ENCODE measurements around the gene PDIA6.
"Not testable (repeated sequence)": the region's sequence is repeated elsewhere in the genome, so short reads cannot be mapped to it uniquely, and the experiment has no call there.

PDIA6 gene

DNA sequence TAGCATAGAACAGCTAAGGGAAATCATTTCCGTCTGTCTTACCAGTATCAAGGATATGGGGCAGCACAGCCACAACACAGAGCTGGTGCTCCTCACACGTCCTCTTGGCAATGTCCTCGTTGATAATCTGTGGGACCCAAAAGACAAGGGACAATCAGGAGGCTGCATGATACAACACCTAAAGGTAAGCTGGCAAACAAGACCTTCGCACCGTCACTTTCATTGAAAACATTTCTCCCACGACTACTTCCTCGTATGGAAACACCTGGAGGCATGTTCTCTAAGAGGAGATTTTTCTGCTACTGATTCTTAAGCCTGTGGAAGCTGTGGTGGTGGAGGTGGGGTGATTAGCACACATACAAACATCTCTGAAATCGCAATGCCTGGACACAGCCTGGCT, 23.7 kb downstream of the PDIA6 start:
- no peaks in the 10 kb centered on the region for H3K4me1 Mint-ChIP-seq (ENCODE audit: low read depth)
- H3K27me3 Mint-ChIP-seq (ENCODE audit: low read depth) = no peaks in the 10 kb centered on the region
- H3K9me3 Mint-ChIP-seq = no peaks in the 10 kb centered on the region
- H3K27ac Mint-ChIP-seq = no peak overlapping the region
- peaks cover 83% of the 10 kb centered on the region for H3K36me3 Mint-ChIP-seq (ENCODE audit: low read depth)
- H3K4me3 Mint-ChIP-seq = no peak overlapping the region
- DNase-seq (ENCODE audit: low spot score) = no peak

DNA sequence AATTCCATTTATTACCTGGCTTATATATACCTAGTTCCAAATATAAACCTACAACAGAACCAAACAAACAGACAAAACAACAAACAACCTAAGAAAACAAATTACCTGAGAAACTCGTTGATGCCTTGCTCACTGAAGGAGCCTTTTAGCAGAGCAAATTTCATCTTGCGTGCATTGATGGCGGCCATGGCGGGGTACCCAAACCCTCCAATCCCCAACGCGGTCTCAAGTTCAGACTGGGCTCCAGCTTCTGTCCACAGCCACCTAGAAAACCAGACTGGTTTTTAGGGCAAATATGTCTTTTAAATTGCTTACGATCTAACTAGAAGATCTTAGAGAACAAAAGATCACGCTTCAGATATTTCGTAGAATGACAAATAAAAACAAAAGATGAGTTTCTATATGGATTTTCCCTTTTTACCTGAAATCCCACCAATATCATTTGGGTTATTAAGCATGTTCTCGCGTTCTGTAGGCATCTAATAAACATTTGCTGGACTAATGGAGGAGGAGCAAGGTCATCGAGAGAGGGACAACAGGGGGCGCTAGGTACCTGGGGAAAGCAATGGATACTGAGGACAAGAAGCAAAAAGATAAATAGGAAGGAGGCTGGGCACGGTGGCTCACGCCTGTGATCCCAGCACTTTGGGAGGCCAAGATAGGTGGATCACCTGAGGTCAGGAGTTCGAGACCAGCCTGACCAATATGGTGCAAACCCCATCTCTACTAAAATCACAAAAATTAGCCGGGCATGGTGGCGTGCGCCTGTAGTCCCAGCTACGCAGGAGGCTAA, 25.2 kb downstream of the PDIA6 start:
- H3K27ac Mint-ChIP-seq = no peak overlapping the region
- no peaks in the 10 kb centered on the region for H3K4me1 Mint-ChIP-seq (ENCODE audit: low read depth)
- no peak overlapping the region for H3K4me3 Mint-ChIP-seq
- no peaks in the 10 kb centered on the region for H3K9me3 Mint-ChIP-seq
- H3K36me3 Mint-ChIP-seq (ENCODE audit: low read depth) = peaks cover 82% of the 10 kb centered on the region
- no peak for DNase-seq (ENCODE audit: low spot score)
- no peaks in the 10 kb centered on the region for H3K27me3 Mint-ChIP-seq (ENCODE audit: low read depth)

- DNase-seq (ENCODE audit: low spot score) = no peak
- Mint-ChIP-seq H3K27me3 (ENCODE audit: low read depth) (no peaks in the 10 kb centered on the region), H3K9me3 (no peaks in the 10 kb centered on the region), H3K4me3 (no peak overlapping the region), H3K4me1 (ENCODE audit: low read depth) (no peaks in the 10 kb centered on the region), H3K27ac (peak overlapping the region; percentile 52), H3K36me3 (ENCODE audit: low read depth) (peaks cover 75% of the 10 kb centered on the region)
Observed at GRCh38 chr2:10786240-10786982, 26.2 kb downstream of the PDIA6 start.

DNA sequence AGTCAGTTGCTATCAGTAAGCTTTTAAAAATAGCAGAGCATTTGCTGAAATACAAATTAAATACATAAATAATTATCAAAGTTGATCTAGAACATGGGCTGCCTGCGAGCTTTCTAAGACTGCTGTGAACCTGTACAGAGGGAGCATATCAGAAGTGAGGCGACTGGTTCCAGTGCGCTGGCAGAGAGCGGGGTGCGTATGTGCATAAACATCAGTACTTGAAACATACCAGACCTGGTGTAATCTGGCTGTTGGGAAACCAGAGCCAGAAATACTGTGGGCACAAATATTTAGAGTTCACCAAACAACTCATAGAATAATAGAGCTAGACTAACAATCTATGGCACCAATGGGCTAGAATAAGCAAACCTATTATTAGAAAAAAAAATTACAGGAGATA, 27.3 kb downstream of the PDIA6 start:
- no peaks in the 10 kb centered on the region for H3K9me3 Mint-ChIP-seq
- no peak overlapping the region for H3K27ac Mint-ChIP-seq
- H3K4me1 Mint-ChIP-seq (ENCODE audit: low read depth) = no peaks in the 10 kb centered on the region
- no peak overlapping the region for H3K4me3 Mint-ChIP-seq
- DNase-seq (ENCODE audit: low spot score) = no peak
- peaks cover 69% of the 10 kb centered on the region for H3K36me3 Mint-ChIP-seq (ENCODE audit: low read depth)
- no peaks in the 10 kb centered on the region for H3K27me3 Mint-ChIP-seq (ENCODE audit: low read depth)

DNA sequence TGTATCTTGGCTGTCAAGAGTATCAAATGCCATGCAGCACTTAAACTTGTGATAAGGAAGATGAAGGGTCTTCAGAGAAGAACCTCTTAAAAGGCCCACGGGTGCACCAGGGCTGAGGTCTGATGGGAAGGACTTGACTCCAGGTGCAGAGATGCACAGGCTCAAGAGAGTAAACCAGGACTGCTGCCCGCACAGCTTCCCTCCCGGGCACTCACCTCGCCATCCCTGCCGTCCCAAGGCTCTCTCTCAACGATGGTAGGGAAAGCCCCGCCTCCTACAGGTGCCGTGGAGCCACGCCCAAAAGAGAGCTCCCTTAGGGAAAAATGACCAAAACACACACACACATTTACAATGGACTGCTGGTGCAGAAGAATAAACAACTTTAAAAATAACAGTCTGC, 27.9 kb downstream of the PDIA6 start:
- no peak overlapping the region for H3K27ac Mint-ChIP-seq
- DNase-seq (ENCODE audit: low spot score) = no peak
- no peaks in the 10 kb centered on the region for H3K4me1 Mint-ChIP-seq (ENCODE audit: low read depth)
- H3K4me3 Mint-ChIP-seq = no peak overlapping the region
- peaks cover 72% of the 10 kb centered on the region for H3K36me3 Mint-ChIP-seq (ENCODE audit: low read depth)
- no peaks in the 10 kb centered on the region for H3K27me3 Mint-ChIP-seq (ENCODE audit: low read depth)
- H3K9me3 Mint-ChIP-seq = no peaks in the 10 kb centered on the region

DNA sequence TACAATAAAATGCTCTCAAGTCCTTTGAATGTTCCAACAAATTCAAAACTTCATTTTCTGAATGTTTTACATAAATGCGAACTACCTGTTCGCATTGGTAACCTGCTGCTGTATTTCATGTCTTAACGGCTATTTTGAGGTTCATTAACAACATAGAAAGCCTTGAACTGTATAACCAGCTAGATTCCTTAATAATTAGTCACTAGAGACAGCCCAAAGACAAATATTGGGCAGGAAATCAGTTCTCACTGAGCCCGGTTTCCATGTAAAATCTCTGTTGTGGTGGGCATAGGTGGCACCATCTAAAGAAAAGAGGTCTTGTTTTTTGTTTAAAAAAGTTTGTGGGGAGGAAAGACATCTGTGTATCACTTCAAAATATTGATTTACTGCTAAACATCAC, 29.2 kb downstream of the PDIA6 start:
- no peak overlapping the region for H3K27ac Mint-ChIP-seq
- no peaks in the 10 kb centered on the region for H3K9me3 Mint-ChIP-seq
- no peak for DNase-seq (ENCODE audit: low spot score)
- no peaks in the 10 kb centered on the region for H3K27me3 Mint-ChIP-seq (ENCODE audit: low read depth)
- H3K4me3 Mint-ChIP-seq = no peak overlapping the region
- H3K36me3 Mint-ChIP-seq (ENCODE audit: low read depth) = peaks cover 62% of the 10 kb centered on the region
- no peaks in the 10 kb centered on the region for H3K4me1 Mint-ChIP-seq (ENCODE audit: low read depth)

GRCh38 chr2:10781746-10782145, 30.8 kb downstream of the PDIA6 start:
- Mint-ChIP-seq H3K4me3 (no peak overlapping the region), H3K4me1 (ENCODE audit: low read depth) (no peaks in the 10 kb centered on the region), H3K36me3 (ENCODE audit: low read depth) (peaks cover 47% of the 10 kb centered on the region), H3K9me3 (no peaks in the 10 kb centered on the region), H3K27me3 (ENCODE audit: low read depth) (no peaks in the 10 kb centered on the region), H3K27ac (no peak overlapping the region)
- no peak for DNase-seq (ENCODE audit: low spot score)

GRCh38 chr2:10780821-10781220, 31.8 kb downstream of the PDIA6 start:
- DNase-seq (ENCODE audit: low spot score); H3K4me3 Mint-ChIP-seq; H3K9me3 Mint-ChIP-seq; H3K4me1 Mint-ChIP-seq (ENCODE audit: low read depth); H3K27ac Mint-ChIP-seq; H3K27me3 Mint-ChIP-seq (ENCODE audit: low read depth): not testable (repeated sequence)
- peaks cover 40% of the 10 kb centered on the region for H3K36me3 Mint-ChIP-seq (ENCODE audit: low read depth)

DNA sequence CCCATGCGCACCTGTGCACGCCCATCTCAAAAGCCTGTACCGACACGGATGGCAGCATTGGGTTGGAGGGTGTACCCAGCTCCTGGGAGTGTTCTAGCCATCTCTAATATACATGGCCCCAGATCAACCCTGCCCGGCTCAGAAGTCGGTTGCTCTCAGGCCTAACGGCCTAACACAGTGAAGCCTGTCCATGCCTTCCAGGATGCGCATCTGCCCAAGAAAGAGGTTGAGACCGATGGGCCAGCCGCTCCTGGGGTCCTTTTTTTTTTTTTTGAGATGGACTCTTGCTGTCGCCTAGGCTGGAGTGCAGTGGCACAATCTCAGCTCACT, 32.1 kb downstream of the PDIA6 start:
- H3K36me3 Mint-ChIP-seq (ENCODE audit: low read depth) = peaks cover 39% of the 10 kb centered on the region
- no peaks in the 10 kb centered on the region for H3K27me3 Mint-ChIP-seq (ENCODE audit: low read depth)
- H3K4me1 Mint-ChIP-seq (ENCODE audit: low read depth) = no peaks in the 10 kb centered on the region
- no peak overlapping the region for H3K4me3 Mint-ChIP-seq
- H3K27ac Mint-ChIP-seq = no peak overlapping the region
- DNase-seq (ENCODE audit: low spot score) = no peak
- no peaks in the 10 kb centered on the region for H3K9me3 Mint-ChIP-seq

GRCh38 chr2:10779776-10780490, 32.7 kb downstream of the PDIA6 start:
- Mint-ChIP-seq H3K36me3 (ENCODE audit: low read depth) (peaks cover 34% of the 10 kb centered on the region), H3K4me1 (ENCODE audit: low read depth) (no peaks in the 10 kb centered on the region), H3K27ac (no peak overlapping the region), H3K4me3 (no peak overlapping the region), H3K27me3 (ENCODE audit: low read depth) (no peaks in the 10 kb centered on the region), H3K9me3 (no peaks in the 10 kb centered on the region)
- DNase-seq (ENCODE audit: low spot score) = no peak

DNA sequence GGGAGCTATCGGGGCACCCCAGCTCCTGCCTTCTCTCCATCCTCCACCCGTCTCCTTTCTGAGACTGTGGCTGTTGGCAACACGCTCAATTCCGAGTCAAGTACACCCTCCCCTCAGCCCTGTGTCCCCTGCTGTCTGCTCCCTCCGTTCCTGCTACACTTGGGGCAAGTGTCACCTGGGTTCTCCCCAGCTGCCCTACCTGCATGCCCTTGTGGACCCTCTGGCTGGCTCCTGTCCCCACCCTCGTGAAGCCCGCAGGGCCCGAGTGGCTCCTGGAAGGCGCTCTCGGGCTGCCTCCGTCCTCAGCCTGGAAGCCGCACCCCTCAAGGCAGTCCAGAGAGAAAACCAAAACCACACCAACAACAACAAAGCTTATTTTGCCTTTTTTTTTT, 33.9 kb downstream of the PDIA6 start:
- Mint-ChIP-seq H3K4me1 (ENCODE audit: low read depth) (no peaks in the 10 kb centered on the region), H3K27ac (no peak overlapping the region), H3K27me3 (ENCODE audit: low read depth) (no peaks in the 10 kb centered on the region), H3K9me3 (no peaks in the 10 kb centered on the region), H3K4me3 (no peak overlapping the region), H3K36me3 (ENCODE audit: low read depth) (peaks cover 24% of the 10 kb centered on the region)
- no peak for DNase-seq (ENCODE audit: low spot score)

- Mint-ChIP-seq H3K36me3 (ENCODE audit: low read depth) (peaks cover 18% of the 10 kb centered on the region), H3K9me3 (no peaks in the 10 kb centered on the region), H3K4me1 (ENCODE audit: low read depth) (no peaks in the 10 kb centered on the region), H3K27ac (no peak overlapping the region), H3K27me3 (ENCODE audit: low read depth) (no peaks in the 10 kb centered on the region), H3K4me3 (no peak overlapping the region)
- DNase-seq (ENCODE audit: low spot score) = no peak
Observed at GRCh38 chr2:10777842-10778723, 34.5 kb downstream of the PDIA6 start.

GRCh38 chr2:10777111-10777841, 35.3 kb downstream of the PDIA6 start:
- Mint-ChIP-seq H3K36me3 (ENCODE audit: low read depth) (peaks cover 13% of the 10 kb centered on the region), H3K4me3 (no peak overlapping the region), H3K9me3 (no peaks in the 10 kb centered on the region), H3K27ac (no peak overlapping the region), H3K27me3 (ENCODE audit: low read depth) (no peaks in the 10 kb centered on the region), H3K4me1 (ENCODE audit: low read depth) (no peaks in the 10 kb centered on the region)
- DNase-seq (ENCODE audit: low spot score) = no peak

Data from T-helper 2 cell treated with Interferon-gamma antibody and Interleukin-4, amounts not matched to agents 5 μg/mL and 100 μg/mL, for 36 hours (primary cell).